HG03442 (cell line): ENCODE measurements around the gene PLCB2.

Source experiments
- ATAC-seq: cut with Tn5 transposase; IDR thresholded peaks from one replicate; pipeline ENCODE4 v1.9.1; 2021; ENCODE audit warnings: mild to moderate bottlenecking, moderate library complexity; ENCODE audit not compliant: unreplicated experiment

The PLCB2 gene

DNA sequence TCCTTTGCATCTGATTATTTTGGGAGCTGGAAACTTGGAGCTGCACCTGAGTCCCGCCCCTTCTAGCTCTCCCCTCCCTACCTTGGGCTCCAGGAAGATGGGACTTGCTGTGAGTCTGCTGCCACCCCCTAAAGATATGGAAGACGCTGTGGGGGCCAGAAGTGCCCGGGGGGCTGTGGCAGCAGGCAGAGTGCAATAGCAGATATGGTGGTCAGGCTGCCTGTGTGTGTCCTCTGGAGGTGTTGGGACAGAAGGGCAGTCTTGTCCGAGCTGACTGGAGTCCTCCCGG lies 68.4 kb downstream of the PLCB2 start:
- no peak for ATAC-seq

DNA sequence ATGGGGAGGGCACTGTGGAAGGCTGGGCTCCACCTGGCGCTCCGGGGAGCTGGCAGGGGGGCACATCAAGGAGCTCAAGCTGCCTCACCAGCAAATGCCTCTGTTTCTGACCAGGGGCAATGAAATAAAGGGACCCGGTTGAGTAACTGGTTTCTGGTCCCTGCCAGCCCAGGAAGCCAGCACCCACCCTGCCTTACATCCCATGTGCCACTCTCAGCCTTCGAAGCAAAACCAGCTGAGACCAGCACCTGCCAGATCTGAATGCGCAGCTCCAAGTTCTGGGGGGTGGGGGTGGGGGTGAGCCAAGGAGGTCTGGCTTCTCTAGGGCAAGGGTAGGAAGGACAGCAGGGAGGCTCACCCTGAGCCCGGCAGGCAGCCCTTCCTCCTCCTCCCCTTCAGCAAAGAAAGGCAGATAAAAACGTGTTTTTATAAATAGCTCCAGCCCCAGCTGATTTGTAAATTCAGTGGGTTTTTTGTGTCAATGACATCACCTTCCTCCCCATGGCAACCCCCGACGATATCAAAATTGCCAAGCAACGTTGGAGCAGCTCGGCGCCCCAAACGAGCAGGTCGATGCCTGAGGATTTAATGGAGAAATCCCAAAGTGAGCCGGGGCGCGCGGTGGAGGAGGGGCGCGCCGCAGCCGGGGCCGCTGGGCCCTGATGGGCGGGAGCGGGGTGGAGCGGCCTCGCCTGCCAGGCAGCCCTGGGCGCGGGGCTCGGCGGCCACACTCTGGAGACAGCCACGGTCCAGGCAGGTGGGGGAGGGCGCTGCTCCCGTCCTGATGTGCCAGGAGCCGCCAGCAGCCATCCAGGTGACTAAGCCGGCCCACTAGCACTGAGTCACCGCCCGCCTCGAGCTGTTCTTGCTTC lies 69.0 kb downstream of the PLCB2 start, which contains the start of gene PAK6:
Gene PAK6 (plus strand): TSS at position 532 of the 872 bp plus-strand sequence. CDS start 25,723 bp downstream, outside the sequence.
- no peak for ATAC-seq
